Upper lobe of right lung (tissue), 1 donor: ENCODE measurements around the gene ARHGAP1. TPM values are rescaled to one million over a fixed set of nuclear protein-coding genes. Genes with fewer than 3 reads are reported as not detected.

Experiments
- ATAC-seq: fragments of 200-7000 bp; cut with Tn5 transposase; one replicate; pipeline ENCODE4 v1.9.1; 2020; ENCODE audit warnings: mild to moderate bottlenecking, moderate library complexity
- DNase-seq: peaks from one replicate; pipeline ENCODE4 v3.0.0-alpha.2; 2020
- H3K27ac ChIP-seq: fragments of 200-600 bp; one replicate; pipeline ENCODE4 v1.8.0; 2022
- H3K27me3 ChIP-seq: fragments of 200-600 bp; one replicate; pipeline ENCODE4 v1.8.0; 2022; ENCODE audit warnings: mild to moderate bottlenecking
- H3K36me3 ChIP-seq: fragments of 200-600 bp; one replicate; pipeline ENCODE4 v1.8.0; 2022
- H3K4me1 ChIP-seq: fragments of 200-600 bp; one replicate; pipeline ENCODE4 v1.8.0; 2022
- H3K4me3 ChIP-seq: fragments of 200-600 bp; one replicate; pipeline ENCODE4 v1.8.0; 2022; ENCODE audit warnings: mild to moderate bottlenecking
- H3K9me3 ChIP-seq: fragments of 200-600 bp; one replicate; pipeline ENCODE4 v1.8.0; 2022
- CTCF ChIP-seq: fragments of 200-600 bp; IDR thresholded peaks from one replicate; pipeline ENCODE4 v1.8.0; 2022; ENCODE audit warnings: antibody characterized with exemption
- intact Hi-C: fragments of 100-400 bp; cut with DNase I; formaldehyde crosslinking; loops from one replicate; pipeline ENCODE4 v1.11.0; 2022
- total RNA-seq: library from RNA; stranded (reverse); fragmentation: NEBNext Ultra II Directional; extraction: Animal tissue kit (Norgen Biotek cat#: 25700); gene quantifications from one replicate; pipeline ENCODE4 v1.2.1, GENCODE V29; 2021
- donor health status: DM: no; HTN: yes; CAD: no; lungs with severe emphysema.

The ARHGAP1 gene
- total RNA-seq, 1 donor from 2014 or later = 62.8 TPM

- DNase-seq = no peak
- Histone ChIP-seq H3K27me3 (no peaks in the 10 kb centered on the region), H3K4me3 (no peak overlapping the region), H3K4me1 (peaks cover 28% of the 10 kb centered on the region), H3K9me3 (no peaks in the 10 kb centered on the region), H3K27ac (no peak overlapping the region), H3K36me3 (peaks cover 57% of the 10 kb centered on the region)
- TF ChIP-seq CTCF = no peak
- no peak for ATAC-seq
- intact Hi-C loops = no loop called here
Observed at GRCh38 chr11:46678741-46679130, 21.7 kb downstream of the ARHGAP1 start.

- DNase-seq (peak; percentile 59), ATAC-seq (no peak)
- Histone ChIP-seq H3K4me1 (peaks cover 28% of the 10 kb centered on the region), H3K36me3 (peaks cover 62% of the 10 kb centered on the region), H3K27ac (no peak overlapping the region), H3K4me3 (no peak overlapping the region), H3K27me3 (no peaks in the 10 kb centered on the region), H3K9me3 (no peaks in the 10 kb centered on the region)
- intact Hi-C loops = no loop called here
- TF ChIP-seq CTCF = no peak
Observed at GRCh38 chr11:46677991-46678740, 22.3 kb downstream of the ARHGAP1 start.

DNA sequence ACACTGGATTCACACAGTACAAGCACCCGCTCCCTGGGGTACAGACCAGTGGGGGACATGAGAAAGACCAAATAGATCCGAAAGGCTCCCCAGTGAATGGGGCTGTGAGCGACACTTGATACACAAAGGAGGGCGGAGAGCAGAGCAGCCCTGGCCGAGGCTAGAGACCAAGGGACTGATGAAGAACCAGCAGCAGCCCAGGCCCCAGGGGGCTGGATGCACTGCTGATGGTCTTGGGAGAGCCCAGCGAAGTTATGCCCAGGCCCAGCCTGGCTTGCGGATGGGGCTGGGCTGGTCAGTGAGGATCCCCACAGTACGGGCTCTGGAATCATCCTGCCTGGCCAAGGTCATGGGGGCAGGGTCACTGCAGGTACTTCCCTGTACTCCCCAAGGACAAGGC is 23.2 kb downstream of the ARHGAP1 start:
- peaks cover 28% of the 10 kb centered on the region for H3K4me1 ChIP-seq
- no peak for TF ChIP-seq CTCF
- H3K9me3 ChIP-seq = no peaks in the 10 kb centered on the region
- H3K27me3 ChIP-seq = no peaks in the 10 kb centered on the region
- intact Hi-C loops = no loop called here
- no peak overlapping the region for H3K4me3 ChIP-seq
- H3K36me3 ChIP-seq = peaks cover 72% of the 10 kb centered on the region
- H3K27ac ChIP-seq = no peak overlapping the region
- no peak for ATAC-seq
- DNase-seq = peak; percentile 58

DNA sequence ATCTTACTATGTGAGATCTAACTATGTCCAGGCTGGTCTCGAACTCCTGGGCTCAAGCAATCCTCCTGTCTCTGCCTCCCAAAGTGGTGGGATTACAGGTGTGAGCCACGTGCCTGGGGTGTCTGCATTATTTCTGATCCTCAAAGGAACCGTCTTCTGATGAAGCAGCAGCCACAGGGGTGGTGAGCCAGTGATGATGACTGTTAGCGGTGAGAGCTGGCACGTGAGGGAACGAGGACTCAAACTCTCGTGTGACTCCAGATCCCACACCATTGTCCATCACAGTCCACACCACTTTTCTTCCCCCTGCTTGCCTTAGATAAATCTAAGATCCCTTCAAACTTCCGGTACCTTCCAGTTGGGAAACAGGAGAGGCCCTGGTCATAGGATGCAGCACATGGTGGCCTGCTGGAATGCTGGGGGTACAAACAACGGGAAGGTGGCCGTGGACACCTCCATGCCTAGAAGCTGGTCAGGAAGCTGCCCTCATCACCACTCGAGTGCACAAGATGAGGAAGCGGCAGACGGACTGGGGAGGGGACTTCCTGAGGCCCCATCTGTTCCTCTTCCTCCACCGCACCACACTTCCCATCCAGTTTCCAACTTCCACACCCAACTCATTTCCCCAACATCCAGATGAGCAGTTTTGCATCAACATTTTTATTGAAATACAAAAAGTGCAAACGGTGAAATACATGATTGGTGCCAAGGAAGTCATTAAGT is 23.8 kb downstream of the ARHGAP1 start:
- no peak overlapping the region for H3K27ac ChIP-seq
- H3K4me1 ChIP-seq = peaks cover 28% of the 10 kb centered on the region
- no peaks in the 10 kb centered on the region for H3K9me3 ChIP-seq
- peaks cover 75% of the 10 kb centered on the region for H3K36me3 ChIP-seq
- H3K27me3 ChIP-seq = no peaks in the 10 kb centered on the region
- no peak overlapping the region for H3K4me3 ChIP-seq
- intact Hi-C loops = no loop called here
- no peak for TF ChIP-seq CTCF
- no peak for ATAC-seq
- peak; percentile 58 for DNase-seq

- Histone ChIP-seq H3K27me3 (no peaks in the 10 kb centered on the region), H3K36me3 (peaks cover 75% of the 10 kb centered on the region), H3K27ac (peak overlapping the region; percentile 84), H3K9me3 (no peaks in the 10 kb centered on the region), H3K4me3 (no peak overlapping the region), H3K4me1 (peaks cover 28% of the 10 kb centered on the region)
- TF ChIP-seq CTCF = no peak
- ATAC-seq (no peak), DNase-seq (no peak)
- intact Hi-C loops = no loop called here
Observed at GRCh38 chr11:46675949-46676348, 24.5 kb downstream of the ARHGAP1 start.
